K562 treated with DMSO at 1 percent for 48 hours (cell line): Measurements from ENCODE around the gene MSH6. TPM values are rescaled to one million over a fixed set of nuclear protein-coding genes. Genes with fewer than 3 reads are reported as not detected.

Experiments used
- total RNA-seq: library from RNA; unstranded; fragments of 300-600 nt; gene quantifications from 2 replicates; pipeline ENCODE4 v1.2.3, GENCODE V29; 2022; ENCODE audit warnings: low replicate concordance; ENCODE audit errors: extremely low read depth

Gene MSH6
- not detected in 2 replicates for total RNA-seq

GRCh38 chr2:47782671-47783485, at the start of gene MSH6:
Gene MSH6, plus strand, starts transcription at chr2:47783145. Its CDS starts 89 bp downstream, at chr2:47783234.

Other genes starting within 250 kb of the MSH6 start
- not detected in 2 replicates for gene KCNK12, start 212.2 kb upstream of the MSH6 start, total RNA-seq
- gene FBXO11, start 123.4 kb downstream of the MSH6 start, total RNA-seq = not detected in 2 replicates